HepG2 (cell line): Measurements from ENCODE around the gene NPW. TPM values are rescaled to one million over a fixed set of nuclear protein-coding genes. Genes with fewer than 3 reads are reported as not detected.

Experiments used
- ATAC-seq: fragments of 200-7000 bp; cut with Tn5 transposase; 3 replicates; pipeline ENCODE4 v1.9.1; 2020; ENCODE audit warnings: mild to moderate bottlenecking, moderate library complexity
- BruUV-seq: library from RNA; stranded (reverse); fragments of 400-500 nt; replicated peaks from 2 replicates; lab custom pipeline; 2021; lab: Mats Ljungman, UMichigan
- CTCF ChIA-PET: fragments of 300-600 bp; formaldehyde crosslinking; extraction: SDS; loops from one replicate; lab custom pipeline; 2021; ENCODE audit warnings: low total read pairs, inconsistent platforms, low intra/inter-chr PET ratio; lab: Yijun Ruan, JAX
- POLR2A ChIA-PET: fragments of 350-600 bp; sonication (Branson Sonifier 250); formaldehyde crosslinking; loops from one replicate; lab custom pipeline; 2020; ENCODE audit warnings: antibody characterized with exemption, inconsistent platforms; lab: Yijun Ruan, JAX
- DNase-seq: peaks from one replicate; pipeline ENCODE4 v3.0.0-alpha.2; 2015; ENCODE audit warnings: low spot score
- FAIRE-seq: peaks from 3 replicates; lab custom pipeline; 2011; peaks lifted over from hg19 to GRCh38; lab: Jason Lieb, UNC
- H2AFZ ChIP-seq: one replicate; pipeline ENCODE4 v1.6.1; 2011; ENCODE audit warnings: low read length, inconsistent platforms
- H3K27ac ChIP-seq: fragments of 300-600 bp; 3 replicates; pipeline ENCODE4 v1.8.0; 2011; ENCODE audit warnings: mixed run types, mild to moderate bottlenecking, mixed read lengths, low read length, inconsistent platforms; ENCODE audit not compliant: insufficient read depth; ENCODE audit errors: extremely low read length
- H3K27me3 ChIP-seq, 2 experiments: fragments of 200-600 bp in 1 of 2; 2 replicates in 1 of 2; 3 replicates in 1 of 2; pipeline versions ENCODE4 v1.6.0 to v1.8.0; 2011; ENCODE audit warnings: low read length in 2 of 2, mild to moderate bottlenecking in 2 of 2, moderate library complexity in 2 of 2, inconsistent platforms in 1 of 2; ENCODE audit not compliant: insufficient read depth in 2 of 2, control insufficient read depth in 1 of 2
- H3K36me3 ChIP-seq, 2 experiments: fragments of 200-600 bp in 1 of 2; replicated peaks in 1 of 2; 2 replicates in 1 of 2; 3 replicates in 1 of 2; pipeline versions ENCODE4 v1.5.1 to v1.8.0; 2011; ENCODE audit warnings: low read length in 2 of 2, inconsistent platforms in 1 of 2; ENCODE audit not compliant: insufficient read depth in 2 of 2, control insufficient read depth in 1 of 2
- H3K4me1 ChIP-seq: 2 replicates; pipeline ENCODE4 v1.5.1; 2012; ENCODE audit warnings: low read length, inconsistent platforms; ENCODE audit not compliant: insufficient read depth
- H3K4me2 ChIP-seq: 2 replicates; pipeline ENCODE4 v1.6.0; 2011; ENCODE audit warnings: low read depth, low read length, inconsistent platforms
- H3K4me3 ChIP-seq, 3 experiments: fragments of 200-600 bp in 1 of 3; sonication (generic), shearing (Covaris generic) in 1 of 3; replicated peaks in 1 of 3; 2 replicates each; pipeline ENCODE4 v1.5.1; 2011 to 2016; ENCODE audit warnings: low read length in 3 of 3, inconsistent platforms in 2 of 3, low read depth in 2 of 3, mild to moderate bottlenecking in 2 of 3, control low read depth in 1 of 3, mixed read lengths in 1 of 3; ENCODE audit not compliant: insufficient read depth in 1 of 3
- H3K79me2 ChIP-seq: one replicate; pipeline ENCODE4 v1.6.1; 2011; ENCODE audit warnings: low read length, inconsistent platforms; ENCODE audit not compliant: insufficient read depth
- H3K9ac ChIP-seq: 2 replicates; pipeline ENCODE4 v1.6.0; 2011; ENCODE audit warnings: mild to moderate bottlenecking, low read depth, low read length, inconsistent platforms; ENCODE audit not compliant: insufficient read depth
- H3K9me3 ChIP-seq: 2 replicates; pipeline ENCODE4 v1.5.1; 2012; ENCODE audit warnings: mild to moderate bottlenecking, low read length
- H4K20me1 ChIP-seq: 2 replicates; pipeline ENCODE4 v1.6.0; 2011; ENCODE audit warnings: inconsistent platforms, mild to moderate bottlenecking, low read length, moderate library complexity; ENCODE audit not compliant: insufficient read depth
- ATF4 ChIP-seq, 2 experiments: fragments of 450-650 bp in 1 of 2; sonication (generic) in 1 of 2; formaldehyde crosslinking; IDR thresholded peaks; 2 replicates each; pipeline versions ENCODE4 v1.5.0 to v1.8.0; 2020 to 2022; ENCODE audit warnings: mild to moderate bottlenecking in 1 of 2, missing genetic modification reagents in 1 of 2
- FOSL2 ChIP-seq: sonication (generic); formaldehyde crosslinking; IDR thresholded peaks from 2 replicates; pipeline ENCODE4 v1.4.0; 2020; ENCODE audit warnings: missing genetic modification reagents
- FOXA3 ChIP-seq: IDR thresholded peaks from 2 replicates; pipeline ENCODE4 v1.6.1; 2016; ENCODE audit warnings: missing genetic modification reagents, missing compliant biosample characterization
- HDAC1 ChIP-seq: sonication (generic); formaldehyde crosslinking; IDR thresholded peaks from 2 replicates; pipeline ENCODE4 v1.5.1; 2020; ENCODE audit warnings: mild to moderate bottlenecking, missing genetic modification reagents
- PAF1 ChIP-seq: IDR thresholded peaks from 2 replicates; pipeline ENCODE4 v1.6.1; 2016; ENCODE audit warnings: missing genetic modification reagents, missing compliant biosample characterization
- PHF8 ChIP-seq: sonication (generic); formaldehyde crosslinking; IDR thresholded peaks from 2 replicates; pipeline ENCODE4 v1.5.0; 2020; ENCODE audit warnings: missing genetic modification reagents
- RBFOX2 ChIP-seq: fragments of 200-400 bp; formaldehyde crosslinking; IDR thresholded peaks from 2 replicates; pipeline ENCODE4 v1.6.1; 2017; ENCODE audit warnings: low read depth, mild to moderate bottlenecking, low read length
- THAP11 ChIP-seq: IDR thresholded peaks from 2 replicates; pipeline ENCODE4 v1.6.1; 2016; ENCODE audit warnings: missing biosample characterization, missing genetic modification reagents
- ZNF281 ChIP-seq: sonication (generic); formaldehyde crosslinking; IDR thresholded peaks from 2 replicates; pipeline ENCODE4 v1.4.0; 2020; ENCODE audit warnings: missing genetic modification reagents, borderline replicate concordance
- ZNF317 ChIP-seq: sonication (generic); formaldehyde crosslinking; IDR thresholded peaks from 2 replicates; pipeline ENCODE4 v1.5.0; 2020; ENCODE audit warnings: mild to moderate bottlenecking, missing genetic modification reagents
- ZNF432 ChIP-seq: sonication (generic); formaldehyde crosslinking; IDR thresholded peaks from 2 replicates; pipeline ENCODE4 v1.5.0; 2020; ENCODE audit warnings: missing genetic modification reagents, mild to moderate bottlenecking, borderline replicate concordance
- ZNF724P ChIP-seq: sonication (generic); formaldehyde crosslinking; IDR thresholded peaks from 2 replicates; pipeline ENCODE4 v1.8.0; 2022; ENCODE audit warnings: missing genetic modification reagents, borderline replicate concordance
- ZNF737 ChIP-seq: sonication (generic); formaldehyde crosslinking; IDR thresholded peaks from 2 replicates; pipeline ENCODE4 v1.5.0; 2020; ENCODE audit warnings: missing genetic modification reagents, mild to moderate bottlenecking, borderline replicate concordance
- ZNF891 ChIP-seq: sonication (generic); formaldehyde crosslinking; IDR thresholded peaks from 2 replicates; pipeline ENCODE4 v1.5.0; 2020; ENCODE audit warnings: mild to moderate bottlenecking, missing genetic modification reagents
- WGBS: methylation state at CpG from one replicate; pipeline ENCODE4 v1.1.6; 2017; ENCODE audit warnings: low lambda C conversion rate; 5-methylcytosine and 5-hydroxymethylcytosine counted together
- in situ Hi-C: cut with HindIII; loops from 2 replicates; pipeline ENCODE4 v1.10.0; 2017; ENCODE audit warnings: low pct_unique_long_range_greater_than_20kb; ENCODE audit not compliant: extremely low pct_ligation_motif_present
- intact Hi-C: fragments of 100-400 bp; cut with micrococcal nuclease; formaldehyde crosslinking; loops from one replicate; pipeline ENCODE4 v1.10.0; 2022; ENCODE audit not compliant: unreplicated experiment
- polyA plus RNA-seq, 8 experiments: library from polyadenylated mRNA; depleted of rRNA in 3 of 8; stranded (reverse) in 7 of 8; unstranded in 1 of 8; fragments of >200 nt; fragmentation: Illumina TruSeq in 4 of 8; extraction: Trizol in 4 of 8; gene quantifications; 2 replicates each; pipeline versions ENCODE4 v1.2.1 to v1.2.3, GENCODE V29; 2011 to 2016; ENCODE audit warnings: low read depth in 4 of 8, missing spikeins in 1 of 8, mixed read lengths in 1 of 8; ENCODE audit not compliant: insufficient read depth in 1 of 8
- total RNA-seq, 5 experiments: library from RNA; depleted of rRNA; stranded (reverse); fragments of >200 nt; fragmentation: Illumina TruSeq; extraction: Trizol; gene quantifications; 2 replicates each; pipeline ENCODE4 v1.2.3, GENCODE V29; 2016; ENCODE audit warnings: low read depth in 1 of 5
- TF ChIP-seq, protein P1 (sequence below): sonication (generic); formaldehyde crosslinking; IDR thresholded peaks from 2 replicates; pipeline ENCODE4 v1.4.0; 2020; ENCODE audit warnings: missing genetic modification reagents, mild to moderate bottlenecking, borderline replicate concordance

The NPW gene
- total and polyA plus RNA-seq, 2 of the 13 experiments (the other 11 are each of a cell fraction or from before 2014, with no cell fraction given), result 0.24 to 0.97 TPM

DNA sequence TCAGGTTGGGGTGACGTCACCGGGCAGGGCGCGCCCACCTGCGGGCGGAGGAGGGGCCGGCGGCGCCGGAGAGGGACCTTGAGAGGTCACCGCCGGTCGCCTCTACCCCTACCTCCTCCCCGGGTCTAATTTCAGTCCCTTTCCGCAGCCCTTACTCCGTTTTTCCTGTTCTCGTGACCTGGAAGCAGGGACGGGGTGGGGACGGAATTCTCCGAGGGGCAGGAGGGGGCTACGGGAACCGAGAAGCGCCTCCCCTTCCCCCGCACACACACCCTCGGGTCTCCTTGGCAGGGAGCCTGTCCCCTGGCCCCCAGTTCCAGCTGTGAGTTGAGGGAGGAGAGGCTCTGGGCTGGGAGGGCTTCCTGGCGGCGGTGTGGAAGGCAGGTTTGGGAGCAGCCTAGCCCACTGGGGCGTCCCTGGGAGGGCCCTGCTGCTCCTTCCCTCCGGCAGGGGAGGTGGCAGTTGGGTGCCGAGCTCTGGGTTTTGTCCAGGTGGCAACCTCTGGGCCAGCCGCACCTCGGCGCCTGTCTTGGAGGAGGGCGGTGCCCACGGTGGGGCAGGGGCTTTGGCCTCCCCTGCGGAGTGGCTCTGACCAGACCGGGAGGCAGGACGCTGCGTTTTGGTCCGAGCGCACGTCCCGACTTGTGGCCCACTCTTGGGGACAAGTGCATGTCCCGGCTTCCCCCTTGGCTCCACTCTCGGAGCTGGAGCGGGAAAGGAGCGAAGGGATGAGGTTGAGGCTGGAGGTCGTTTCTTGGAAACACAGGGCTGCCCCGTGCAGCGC is 29.0 kb upstream of the NPW start:
- peaks cover 0 to 8% of the 10 kb centered on the region in 2 experiments; a peak in 2 of 5 replicates for H3K27me3 ChIP-seq
- ATAC-seq, result peak; percentile 19
- no peak for FAIRE-seq
- H3K9ac ChIP-seq, result peak overlapping the region; percentile 60
- no peaks in the 10 kb centered on the region for H3K9me3 ChIP-seq
- no TSS peak for BruUV-seq
- H3K4me2 ChIP-seq, result peak overlapping the region; percentile 95
- H3K27ac ChIP-seq, result no peak overlapping the region
- in situ Hi-C loops, result no loop called here
- intact Hi-C loops, result no loop called here
- H3K4me3 ChIP-seq, result peak overlapping the region; percentile 60 to 82 (median 77)
- H3K4me1 ChIP-seq, result peaks cover 63% of the 10 kb centered on the region
- ChIA-PET CTCF (no interaction called here), POLR2A (interaction anchor here (0.8 to 2.0 kb wide), 7 partner anchors 13 to 165 kb away, joined by 3 to 13 read pairs (median 5); partner anchors contain the start of genes RPS2 and TRAF7)
- peaks cover 12 to 15% of the 10 kb centered on the region in 2 experiments; a peak in 4 of 5 replicates for H3K36me3 ChIP-seq
- WGBS, result under 1% methylated on average over 31 of the region's 50 CpGs
- DNase-seq, result peak; percentile 34
- no peak overlapping the region for H2AFZ ChIP-seq
- peaks cover 4% of the 10 kb centered on the region for H3K79me2 ChIP-seq
- H4K20me1 ChIP-seq, result no peaks in the 10 kb centered on the region
- peak; percentile 36; the same call in 1 of the 2 replicates for TF ChIP-seq PHF8 (CRISPR knock-in tag)
- 0 out of 2 replicates have a peak, but pooled peaks have one; percentile 18 for TF ChIP-seq ZNF724P (CRISPR knock-in tag)
- TF ChIP-seq ZNF891 (CRISPR knock-in tag), result peak; percentile 63; the same call in 1 of the 2 replicates
- TF ChIP-seq THAP11 (CRISPR knock-in tag), result 0 out of 2 replicates have a peak, but pooled peaks have one; percentile 13
- no peak for TF ChIP-seq PAF1
- TF ChIP-seq, protein P1, sequence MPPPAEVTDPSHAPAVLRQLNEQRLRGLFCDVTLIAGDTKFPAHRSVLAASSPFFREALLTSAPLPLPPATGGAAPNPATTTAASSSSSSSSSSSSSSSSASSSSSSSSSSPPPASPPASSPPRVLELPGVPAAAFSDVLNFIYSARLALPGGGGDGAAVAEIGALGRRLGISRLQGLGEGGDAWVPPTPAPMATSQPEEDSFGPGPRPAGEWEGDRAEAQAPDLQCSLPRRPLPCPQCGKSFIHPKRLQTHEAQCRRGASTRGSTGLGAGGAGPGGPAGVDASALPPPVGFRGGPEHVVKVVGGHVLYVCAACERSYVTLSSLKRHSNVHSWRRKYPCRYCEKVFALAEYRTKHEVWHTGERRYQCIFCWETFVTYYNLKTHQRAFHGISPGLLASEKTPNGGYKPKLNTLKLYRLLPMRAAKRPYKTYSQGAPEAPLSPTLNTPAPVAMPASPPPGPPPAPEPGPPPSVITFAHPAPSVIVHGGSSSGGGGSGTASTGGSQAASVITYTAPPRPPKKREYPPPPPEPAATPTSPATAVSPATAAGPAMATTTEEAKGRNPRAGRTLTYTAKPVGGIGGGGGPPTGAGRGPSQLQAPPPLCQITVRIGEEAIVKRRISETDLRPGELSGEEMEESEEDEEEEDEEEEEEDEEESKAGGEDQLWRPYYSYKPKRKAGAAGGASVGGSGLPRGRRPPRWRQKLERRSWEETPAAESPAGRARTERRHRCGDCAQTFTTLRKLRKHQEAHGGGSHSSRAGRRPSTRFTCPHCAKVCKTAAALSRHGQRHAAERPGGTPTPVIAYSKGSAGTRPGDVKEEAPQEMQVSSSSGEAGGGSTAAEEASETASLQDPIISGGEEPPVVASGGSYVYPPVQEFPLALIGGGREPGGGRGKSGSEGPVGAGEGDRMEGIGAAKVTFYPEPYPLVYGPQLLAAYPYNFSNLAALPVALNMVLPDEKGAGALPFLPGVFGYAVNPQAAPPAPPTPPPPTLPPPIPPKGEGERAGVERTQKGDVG (CRISPR knock-in tag), result no peak
- TF ChIP-seq RBFOX2, result no peak
- peak; percentile 34; the same call in 1 of the 2 replicates for TF ChIP-seq FOSL2
- TF ChIP-seq ATF4 (CRISPR knock-in tag; IDR thresholded peaks at IDR 0.05), result no peak
- TF ChIP-seq FOXA3 (CRISPR knock-in tag), result 0 out of 2 replicates have a peak, but pooled peaks have one; percentile 13
- TF ChIP-seq ZNF432 (CRISPR knock-in tag), result no peak
- TF ChIP-seq ZNF317 (CRISPR knock-in tag), result 0 out of 2 replicates have a peak, but pooled peaks have one; percentile 25
- TF ChIP-seq HDAC1 (CRISPR knock-in tag), result peak; percentile 44; the same call in 1 of the 2 replicates
- TF ChIP-seq ZNF281 (CRISPR knock-in tag), result peak; percentile 60; the same call in 1 of the 2 replicates
- no peak for TF ChIP-seq ZNF737 (CRISPR knock-in tag)
